EL (cell line): ENCODE measurements around the gene ZNF749.

Experiments used
- DNase-seq: peaks from one replicate; pipeline ENCODE4 v3.0.0-alpha.2; 2016

The ZNF749 gene

DNA sequence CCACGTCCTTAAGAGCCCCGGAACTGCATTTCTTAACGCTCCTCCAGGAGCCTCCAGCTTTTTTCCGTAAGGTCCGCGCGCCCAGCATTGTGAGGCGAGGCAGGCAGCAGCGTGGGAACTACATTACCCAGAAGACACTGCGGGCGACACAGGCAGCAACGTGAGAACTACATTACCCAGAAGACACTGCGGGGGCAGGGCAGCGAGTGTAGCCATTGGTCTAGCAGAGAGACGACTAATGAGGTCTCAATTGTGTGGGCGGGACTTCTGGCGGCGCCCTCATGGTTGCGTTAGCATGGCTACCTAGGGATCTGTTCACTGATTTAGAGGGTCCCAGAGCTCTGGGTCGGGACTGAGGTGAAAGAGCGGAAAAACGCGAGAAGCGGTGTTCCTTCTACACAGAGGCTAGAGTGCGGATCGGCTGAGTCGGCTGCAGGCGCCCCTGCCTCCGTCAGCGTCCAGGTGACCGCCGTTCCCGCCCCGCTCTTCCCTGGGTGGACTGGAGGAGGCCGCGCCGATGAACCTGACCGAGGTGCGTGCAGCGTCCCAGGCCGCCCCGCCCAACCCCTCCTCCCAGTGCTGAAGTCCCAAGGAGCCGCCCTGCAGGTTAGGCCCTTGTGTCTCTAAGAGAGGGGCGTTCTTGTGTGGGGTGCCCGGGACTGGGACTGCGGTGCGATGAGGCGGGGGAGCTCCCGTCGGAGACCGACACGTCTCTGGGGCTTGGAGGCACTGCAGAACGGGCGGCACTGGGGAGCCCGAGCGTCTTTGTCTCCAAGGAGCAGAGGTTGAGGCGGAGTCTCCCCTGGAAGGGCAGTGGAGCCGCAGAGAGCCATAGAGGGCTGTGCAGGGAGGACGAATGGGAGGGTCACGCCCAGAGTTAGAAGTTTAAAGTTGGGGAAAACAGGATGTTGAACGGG lies at the start of gene ZNF749:
Gene ZNF749, plus strand, starts transcription at position 264 of the 917 bp plus-strand sequence. Its CDS starts 254 bp downstream, at position 518.
- DNase-seq = peak; percentile 98

DNA sequence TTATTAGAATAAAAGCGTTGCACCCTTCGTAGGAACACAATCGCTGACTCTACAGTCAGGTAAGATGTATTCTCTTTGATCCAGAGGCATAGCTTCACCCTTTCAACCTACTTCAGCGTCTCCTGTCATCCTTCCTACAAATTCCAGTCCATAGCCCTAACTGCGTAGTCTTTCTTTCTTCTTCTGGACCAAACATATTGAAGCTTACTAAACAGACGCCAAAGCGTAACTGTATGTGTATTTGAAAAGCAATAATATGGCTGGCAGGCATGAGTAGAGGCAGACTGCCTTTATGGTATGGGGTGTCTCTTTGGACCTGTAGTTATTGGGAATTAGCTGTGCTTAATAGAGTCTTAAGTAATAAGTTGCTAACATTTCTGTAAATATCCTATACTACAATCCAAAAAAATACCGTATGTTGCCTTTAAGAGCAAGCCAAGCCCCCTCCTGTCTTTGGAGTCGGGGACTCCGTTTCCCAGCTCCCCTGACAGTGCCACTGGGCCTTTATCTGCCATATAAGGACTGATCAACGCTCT lies 45.9 kb upstream of the ZNF749 start:
- no peak for DNase-seq

DNA sequence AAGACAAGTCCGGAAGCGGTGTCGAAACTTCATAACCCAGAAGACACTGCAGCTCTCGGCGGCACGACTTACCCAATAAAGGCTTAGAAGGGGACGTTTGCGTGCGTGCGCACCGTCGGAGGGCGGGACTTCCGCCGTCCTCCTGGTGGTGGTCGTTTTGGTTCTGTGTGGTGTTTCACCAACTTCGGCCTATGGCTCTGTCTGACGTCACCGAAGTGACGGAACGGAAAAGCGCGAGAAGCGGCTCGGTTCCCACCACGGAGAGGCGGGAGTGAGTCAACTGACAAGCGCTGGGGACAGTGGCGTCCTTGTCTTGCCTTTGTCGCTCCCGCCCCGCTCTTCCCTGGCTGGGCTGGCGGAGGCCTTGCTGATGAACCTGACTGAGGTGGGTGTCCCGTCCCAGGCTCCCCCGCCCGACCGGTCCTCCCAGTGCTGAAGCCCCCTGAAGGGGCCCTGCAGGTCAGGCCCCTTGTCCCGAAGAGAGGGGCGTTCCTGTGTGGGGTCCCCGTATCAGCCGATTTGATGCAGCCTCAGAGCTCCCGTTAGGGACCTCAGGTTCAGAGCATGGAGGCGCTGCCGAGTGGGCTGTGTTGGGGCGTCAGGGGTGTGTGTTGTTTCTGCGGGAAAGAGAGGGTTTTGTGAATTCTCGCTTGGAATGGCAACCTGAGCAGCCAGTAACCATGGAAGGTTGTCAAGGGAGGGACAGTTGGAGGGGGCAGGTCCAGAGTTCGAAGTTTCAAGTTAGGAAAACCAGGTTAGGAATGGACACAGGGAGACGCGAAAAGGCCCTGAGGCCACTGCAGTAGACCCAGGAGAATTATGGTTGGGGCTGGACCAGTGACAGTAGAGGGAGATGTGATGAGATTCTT lies 45.2 kb upstream of the ZNF749 start, which contains the start of gene ZNF548:
Gene ZNF548, plus strand, starts transcription at position 125 of the 869 bp plus-strand sequence. Its CDS starts 246 bp downstream, at position 371.
- DNase-seq = peak; percentile 99

DNA sequence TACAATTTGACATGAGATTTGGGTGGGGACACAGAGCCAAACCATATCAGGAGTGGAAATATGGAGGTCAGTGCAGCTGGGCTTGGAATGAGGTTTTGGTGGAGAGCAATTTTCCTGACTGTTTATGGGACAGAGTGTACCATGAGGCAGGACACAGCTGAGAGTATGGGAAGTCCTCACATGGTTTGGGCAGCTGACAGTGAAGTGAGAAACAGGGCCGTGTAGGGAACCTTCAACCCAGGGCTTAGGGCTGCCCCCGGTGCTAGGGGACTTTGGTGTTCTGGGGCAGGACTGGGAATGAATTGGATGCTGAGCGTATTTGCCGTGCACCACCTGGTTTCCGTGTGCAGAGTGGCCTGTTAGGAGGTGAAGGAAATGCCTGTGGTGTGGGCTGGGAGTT lies 39.4 kb upstream of the ZNF749 start:
- no peak for DNase-seq

DNA sequence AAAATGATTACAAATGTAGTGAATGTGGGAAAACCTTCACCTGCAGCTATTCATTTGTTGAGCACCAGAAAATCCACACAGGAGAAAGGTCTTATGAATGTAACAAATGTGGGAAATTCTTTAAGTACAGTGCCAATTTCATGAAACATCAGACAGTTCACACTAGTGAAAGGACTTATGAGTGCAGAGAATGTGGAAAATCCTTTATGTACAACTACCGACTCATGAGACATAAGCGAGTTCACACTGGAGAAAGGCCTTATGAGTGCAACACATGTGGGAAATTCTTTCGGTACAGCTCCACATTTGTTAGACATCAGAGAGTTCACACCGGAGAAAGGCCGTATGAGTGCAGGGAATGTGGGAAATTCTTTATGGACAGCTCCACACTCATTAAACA lies 36.3 kb upstream of the ZNF749 start:
- no peak for DNase-seq

DNA sequence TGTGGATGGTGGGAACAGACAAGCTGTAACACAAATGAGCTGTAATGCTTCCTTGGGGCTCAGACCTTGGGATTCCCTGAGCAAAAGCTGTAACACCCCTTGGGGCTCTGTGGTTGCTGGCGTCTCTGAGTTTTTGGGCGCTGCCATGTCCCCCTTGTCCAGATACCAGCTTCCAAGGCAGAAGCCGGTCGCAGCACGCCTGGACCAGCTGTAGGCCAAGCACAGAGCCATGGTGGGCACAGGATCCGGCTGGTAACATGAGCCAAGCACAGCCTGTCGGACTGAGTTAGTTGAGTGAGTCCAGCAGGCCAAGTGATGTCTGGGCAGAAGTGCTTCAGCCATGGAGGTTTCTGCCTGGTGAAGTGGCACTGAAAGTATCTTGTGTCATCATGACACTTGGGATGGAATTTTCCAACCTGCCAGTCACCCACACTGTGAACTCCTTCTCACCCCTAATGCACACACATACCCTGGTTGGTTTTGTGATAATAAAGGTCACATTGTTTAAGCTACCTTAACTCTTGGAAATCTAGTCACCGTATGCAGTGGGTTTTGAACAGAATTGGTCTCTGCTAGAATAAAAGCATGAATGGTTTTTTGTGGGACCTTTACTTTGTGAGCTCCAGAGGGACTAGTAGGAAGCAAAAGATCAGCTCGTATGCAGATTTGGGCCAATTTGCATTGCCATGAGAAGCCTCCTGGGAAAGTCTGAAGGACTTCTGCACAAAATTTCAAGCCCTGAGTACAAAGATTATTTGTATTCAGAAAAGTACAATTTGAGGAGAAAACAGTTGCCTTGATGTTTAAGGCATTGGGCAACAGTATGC lies 31.2 kb upstream of the ZNF749 start:
- DNase-seq = no peak

DNA sequence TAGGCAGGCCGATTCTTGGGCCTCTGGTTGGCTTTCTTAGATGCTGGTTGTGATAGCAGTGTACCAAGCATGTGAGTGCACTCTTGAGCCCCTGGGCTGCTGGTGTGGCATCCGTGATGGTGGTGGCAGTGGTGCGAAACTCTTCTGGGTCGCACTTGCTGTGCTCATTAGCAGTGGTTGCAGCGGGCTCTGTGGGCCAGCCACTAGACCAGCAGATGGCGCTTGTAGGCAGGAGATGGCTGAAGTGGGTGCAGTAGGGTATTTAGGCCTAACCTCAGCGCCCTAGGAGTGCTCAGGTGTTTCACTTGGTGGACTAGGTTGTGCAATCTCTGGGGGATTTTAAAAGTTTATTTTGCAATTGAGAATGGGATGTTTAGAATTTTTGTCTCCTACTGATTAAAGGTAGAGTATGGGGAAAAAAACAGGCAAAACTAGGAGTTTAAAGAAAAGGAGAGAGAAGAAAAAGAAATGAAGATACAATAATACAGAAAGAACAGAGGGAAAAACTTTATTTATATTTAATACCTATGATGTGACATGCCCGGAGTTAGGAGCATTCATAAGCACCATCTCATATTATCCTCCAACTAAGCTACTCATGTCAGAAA lies 28.5 kb upstream of the ZNF749 start:
- peak; percentile 47 for DNase-seq

DNA sequence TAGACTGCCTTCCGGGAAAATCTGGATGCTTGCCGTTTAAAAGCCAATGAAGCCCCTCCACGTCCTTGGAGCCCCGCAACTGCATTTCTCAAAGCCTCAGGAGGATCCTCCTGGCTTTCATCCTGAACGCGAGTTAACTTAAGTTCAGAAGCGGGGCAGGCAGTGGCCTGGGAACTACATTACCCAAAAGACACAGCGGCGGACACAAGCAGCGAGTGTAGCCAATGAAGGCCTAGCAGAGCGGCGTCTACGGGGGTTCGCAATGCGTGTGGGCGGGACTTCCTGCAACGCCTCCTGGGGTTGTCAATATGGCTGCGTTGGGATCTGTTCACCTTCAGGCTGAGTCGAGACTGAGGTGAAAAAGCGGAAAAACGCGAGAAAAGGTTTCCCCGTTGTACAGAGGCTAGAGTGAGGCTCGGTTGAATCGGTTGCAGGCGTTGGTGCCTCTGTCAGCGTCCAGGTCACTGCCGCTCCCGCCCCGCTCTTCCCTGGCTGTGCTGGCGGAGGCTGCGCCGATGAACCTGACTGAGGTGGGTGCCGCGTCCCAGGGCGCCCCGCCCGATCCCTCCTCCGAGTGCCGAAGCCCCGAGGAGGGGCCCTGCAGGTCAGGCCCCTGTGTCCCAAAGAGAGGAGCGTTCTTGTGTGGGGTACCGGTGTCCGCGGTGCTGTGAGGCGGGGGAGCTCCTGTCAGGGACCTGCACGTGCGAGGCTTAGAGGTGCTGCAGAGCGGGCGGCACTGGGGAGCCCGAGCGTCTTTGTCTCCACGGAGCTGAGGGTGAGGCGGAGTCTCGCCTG lies 24.1 kb upstream of the ZNF749 start, which contains the start of gene ZNF17:
Gene ZNF17, plus strand, starts transcription at position 285 of the 795 bp plus-strand sequence. CDS start 2,455 bp downstream, outside the sequence.
- peak; percentile 92 for DNase-seq

DNA sequence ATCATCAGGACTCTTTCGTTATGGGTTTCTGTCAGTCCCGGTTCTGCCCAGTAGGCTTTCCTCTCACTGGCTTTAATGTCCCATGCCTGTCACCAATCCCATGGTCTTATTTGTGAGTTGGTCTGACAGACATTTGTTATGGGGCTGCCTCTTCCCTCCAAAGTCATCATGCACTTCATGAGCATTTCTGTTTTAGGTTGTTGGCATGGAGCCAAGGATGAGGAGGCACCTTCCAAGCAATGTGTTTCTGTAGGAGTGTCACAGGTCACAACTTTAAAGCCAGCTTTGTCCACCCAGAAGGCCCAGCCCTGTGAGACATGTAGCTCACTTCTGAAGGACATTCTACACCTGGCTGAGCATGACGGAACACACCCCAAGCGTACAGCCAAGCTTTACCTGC lies 15.7 kb upstream of the ZNF749 start:
- no peak for DNase-seq

DNA sequence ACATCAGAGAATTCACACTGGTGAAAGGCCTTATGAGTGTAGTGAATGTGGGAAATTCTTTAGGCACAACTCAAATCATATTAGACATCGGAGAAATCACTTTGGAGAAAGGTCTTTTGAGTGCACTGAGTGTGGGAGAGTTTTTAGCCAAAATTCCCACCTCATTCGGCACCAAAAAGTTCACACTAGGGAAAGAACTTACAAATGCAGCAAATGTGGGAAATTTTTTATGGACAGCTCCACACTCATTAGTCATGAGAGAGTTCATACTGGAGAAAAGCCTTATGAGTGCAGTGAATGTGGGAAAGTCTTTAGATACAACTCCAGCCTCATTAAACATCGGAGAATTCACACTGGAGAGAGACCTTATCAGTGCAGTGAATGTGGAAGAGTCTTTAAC lies 14.1 kb upstream of the ZNF749 start:
- no peak for DNase-seq

DNA sequence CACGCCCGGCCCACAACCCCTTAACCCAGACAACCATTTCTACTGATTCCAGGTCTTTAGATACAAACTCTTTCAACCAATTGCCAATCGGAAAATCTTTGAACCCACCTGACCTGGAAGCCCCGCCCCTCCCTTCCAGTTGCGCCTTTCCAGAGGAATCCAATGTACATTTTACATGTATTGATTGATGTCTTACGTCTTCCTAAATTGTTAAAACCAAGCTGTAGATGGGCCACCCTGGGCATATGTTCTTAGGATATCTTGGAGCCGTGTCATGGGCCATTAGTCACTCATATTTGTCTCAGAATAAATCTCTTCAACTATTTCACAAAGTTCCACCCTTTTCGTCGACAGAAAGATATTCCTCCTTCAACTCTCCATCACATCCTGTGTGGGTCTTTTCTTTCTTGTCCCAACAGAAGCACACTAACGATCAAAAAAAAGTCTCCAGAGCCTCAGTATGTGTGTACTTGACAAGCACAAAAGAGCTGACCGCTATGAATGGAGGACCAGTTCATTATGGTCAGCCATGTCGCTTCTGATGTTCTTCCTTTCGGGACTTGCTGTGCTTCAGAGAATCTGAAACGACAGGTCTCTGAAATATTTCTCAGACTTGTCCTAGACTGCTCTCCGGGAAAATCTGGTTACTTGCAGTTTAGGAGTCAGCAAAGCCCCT lies 601 bp upstream of the ZNF749 start:
- DNase-seq = no peak

DNA sequence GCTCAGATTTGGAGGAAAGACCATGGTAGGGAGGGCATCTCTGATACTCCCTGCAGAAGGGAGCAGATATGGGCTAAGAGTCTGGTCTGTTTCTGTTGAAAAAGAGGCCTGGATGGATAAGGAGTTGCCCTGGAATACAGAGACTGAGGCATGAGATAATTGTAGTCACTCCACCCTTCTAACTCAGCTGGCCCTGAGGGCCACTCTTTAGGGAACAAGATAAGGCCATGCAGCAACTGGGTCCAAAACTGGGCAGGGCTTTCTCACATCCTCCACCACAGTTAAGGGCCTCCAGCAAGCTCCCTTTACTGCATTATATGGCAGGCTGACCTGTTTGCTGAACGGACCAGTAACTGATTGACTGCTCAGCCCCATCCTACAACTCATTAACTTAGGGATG lies 1.3 kb downstream of the ZNF749 start:
- DNase-seq = no peak

DNA sequence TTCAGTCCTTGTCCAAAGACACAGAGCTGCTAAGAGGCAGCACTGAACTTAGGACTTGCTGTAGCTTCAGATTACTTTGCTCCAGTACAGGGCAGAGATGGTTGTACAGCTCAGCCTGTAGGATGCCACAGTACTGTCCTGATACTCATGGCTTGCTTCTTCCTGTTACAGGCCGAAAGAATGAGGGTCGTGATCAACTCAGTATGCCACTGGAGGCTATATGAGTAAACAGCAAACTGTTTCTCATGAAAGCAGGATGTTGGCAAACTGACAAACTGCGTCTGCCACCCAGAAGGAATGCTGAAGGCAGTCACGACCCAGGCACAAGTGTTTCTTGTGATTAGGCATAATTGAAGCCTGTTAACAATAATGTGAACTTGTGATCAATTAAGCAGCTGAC lies 2.8 kb downstream of the ZNF749 start:
- peak; percentile 56 for DNase-seq

DNA sequence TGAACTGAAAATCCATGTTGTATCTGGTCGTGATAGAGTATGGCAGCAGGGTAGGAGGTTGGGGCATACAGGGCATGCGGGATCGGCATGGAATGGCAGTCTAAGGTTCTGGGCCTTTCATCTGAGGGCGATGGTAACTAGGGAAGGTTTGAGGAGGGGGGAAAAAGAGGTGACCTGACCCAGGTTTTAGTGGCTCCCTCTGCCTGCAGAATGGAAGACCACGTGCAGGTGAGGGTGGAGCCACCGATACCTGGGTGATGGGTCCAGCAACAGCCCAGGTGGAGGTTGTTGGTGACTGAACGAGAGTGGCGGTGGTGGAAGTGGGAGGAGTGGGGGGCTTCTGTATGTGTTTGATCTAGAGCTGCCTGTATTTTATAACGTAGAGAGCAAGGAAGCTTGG lies 3.8 kb downstream of the ZNF749 start:
- DNase-seq = no peak

DNA sequence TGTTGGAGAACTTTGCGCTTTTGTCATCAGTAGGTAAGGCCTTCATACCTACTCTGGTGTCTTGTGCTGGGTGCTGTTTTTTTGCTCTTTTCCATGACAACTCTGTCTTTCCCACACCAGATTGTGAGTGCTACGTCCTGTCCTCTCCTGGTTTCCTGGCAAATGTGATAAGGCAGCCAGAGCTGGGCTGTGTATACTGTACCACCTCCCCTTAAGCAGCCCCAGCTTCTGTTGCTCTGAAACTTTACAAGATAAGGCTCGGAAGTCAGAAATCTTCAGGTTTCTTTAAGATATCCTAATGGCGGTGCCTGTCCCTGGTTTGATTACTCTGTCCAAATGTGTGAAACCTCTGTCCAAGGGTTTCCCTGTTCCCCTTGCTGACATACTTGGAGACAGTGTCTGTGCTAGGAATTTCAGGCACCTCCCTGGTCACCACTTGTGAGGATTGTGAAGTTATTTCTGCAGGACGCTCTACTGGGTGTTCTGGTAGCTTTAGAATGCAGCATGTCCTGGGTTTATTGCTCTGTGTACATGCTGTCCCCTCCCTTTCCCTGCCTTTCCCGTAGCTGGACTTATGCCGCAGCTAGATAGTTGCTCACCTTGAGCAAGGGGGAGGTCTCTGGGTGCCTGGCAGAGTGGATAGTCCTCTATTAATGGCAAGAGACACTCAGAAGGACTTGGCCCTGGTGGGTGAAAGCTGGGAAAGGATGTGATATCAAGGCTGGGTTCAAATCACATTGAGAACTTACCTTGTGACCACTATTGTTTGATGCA lies 7.0 kb downstream of the ZNF749 start:
- DNase-seq = no peak

DNA sequence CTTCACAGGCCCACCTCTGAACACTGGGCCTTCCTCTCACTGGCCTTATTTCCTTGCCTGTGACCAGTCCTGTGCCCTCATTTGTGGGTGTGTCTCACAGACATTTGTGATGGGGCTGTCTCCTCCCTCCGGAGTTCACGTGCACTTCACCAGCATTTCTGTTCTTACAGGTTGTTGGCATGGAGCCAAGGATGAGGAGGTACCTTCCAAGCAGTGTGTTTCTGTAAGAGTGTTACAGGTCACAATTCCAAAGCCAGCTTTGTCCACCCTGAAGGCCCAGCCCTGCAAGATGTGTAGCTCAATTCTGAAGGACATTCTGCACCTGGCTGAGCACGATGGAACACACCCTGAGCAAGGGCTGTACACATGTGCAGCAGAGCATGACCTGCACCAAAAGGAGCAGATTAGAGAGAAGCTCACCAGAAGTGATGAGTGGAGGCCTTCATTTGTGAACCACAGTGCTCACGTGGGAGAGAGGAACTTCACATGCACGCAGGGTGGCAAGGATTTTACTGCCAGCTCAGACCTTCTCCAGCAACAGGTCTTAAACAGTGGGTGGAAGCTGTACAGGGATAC lies 8.1 kb downstream of the ZNF749 start:
- DNase-seq = no peak

DNA sequence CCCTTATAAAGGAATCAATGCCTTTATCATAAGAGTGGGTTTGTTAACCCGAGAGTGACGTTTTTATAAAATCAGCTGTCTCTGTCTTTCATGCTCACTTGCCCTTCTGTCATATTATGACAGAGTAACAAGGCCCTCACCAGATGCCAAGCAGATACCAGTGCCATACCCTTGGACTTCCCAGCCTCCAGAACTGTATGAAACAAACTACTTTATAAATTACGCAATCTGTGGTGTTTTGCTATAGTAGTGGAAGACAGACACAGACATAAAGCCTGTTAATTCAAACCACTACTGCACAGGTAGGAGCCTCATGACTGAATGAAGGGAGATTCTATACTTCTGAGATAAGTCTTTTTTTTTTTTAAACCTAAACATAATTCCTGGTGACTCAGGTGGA lies 17.2 kb downstream of the ZNF749 start:
- no peak for DNase-seq

DNA sequence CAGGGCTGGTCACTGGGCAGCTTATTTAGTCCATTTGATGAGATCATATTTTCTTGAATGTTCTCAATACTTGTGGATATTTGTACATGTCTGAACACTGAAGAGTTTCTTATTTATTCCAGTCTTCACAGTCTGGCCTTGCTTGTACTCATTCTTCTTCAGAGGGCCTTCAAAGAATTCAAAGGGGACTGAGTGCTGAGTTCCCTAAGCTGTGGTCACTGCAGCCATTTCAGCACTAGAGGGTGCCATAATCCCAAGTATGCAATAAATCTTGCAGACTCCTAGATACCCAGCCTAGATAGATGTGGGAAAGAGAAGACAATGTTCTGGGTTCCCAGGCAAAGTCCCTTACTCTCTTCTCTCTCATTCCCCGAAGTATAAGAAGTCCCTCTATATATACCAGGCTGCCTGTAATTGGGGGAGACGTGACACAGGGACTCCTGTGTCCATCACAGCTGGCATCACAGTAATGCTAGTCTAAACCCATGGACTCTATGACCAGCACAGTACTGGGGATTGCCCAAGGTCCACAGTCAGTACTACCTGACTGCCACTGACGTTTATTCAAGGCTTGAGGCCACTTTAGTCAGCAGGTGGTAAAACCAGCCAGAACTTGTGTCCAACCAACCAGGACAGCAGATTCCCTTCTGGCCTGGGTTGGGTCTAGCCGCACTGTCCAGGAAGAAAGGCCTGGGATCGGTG lies 30.7 kb downstream of the ZNF749 start:
- DNase-seq = peak; percentile 59

DNA sequence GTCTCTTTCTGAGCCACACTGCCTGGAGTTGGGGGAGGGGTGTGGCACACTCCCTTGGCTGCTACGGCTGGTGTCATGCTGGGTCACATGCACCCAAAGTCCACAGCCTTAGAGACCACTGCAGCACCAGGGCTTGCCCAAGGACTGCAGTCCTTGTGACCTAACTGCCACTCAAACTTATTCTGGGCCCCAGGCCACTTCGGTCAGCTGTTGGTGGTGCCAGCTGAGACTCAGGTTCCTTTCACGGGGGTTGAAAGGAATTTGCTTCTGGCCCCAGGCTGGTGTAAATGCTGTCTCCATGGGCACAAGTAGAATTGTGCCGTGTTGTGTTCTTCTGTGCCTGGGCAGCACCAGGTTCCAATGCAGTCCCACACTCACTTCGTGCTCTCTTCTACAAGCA lies 31.4 kb downstream of the ZNF749 start:
- no peak for DNase-seq
